ENCODE results near the gene ABCD2.
"Not testable (repeated sequence)": the region's sequence is repeated elsewhere in the genome, so short reads cannot be mapped to it uniquely, and the experiment has no call there.

Gene ABCD2

DNA sequence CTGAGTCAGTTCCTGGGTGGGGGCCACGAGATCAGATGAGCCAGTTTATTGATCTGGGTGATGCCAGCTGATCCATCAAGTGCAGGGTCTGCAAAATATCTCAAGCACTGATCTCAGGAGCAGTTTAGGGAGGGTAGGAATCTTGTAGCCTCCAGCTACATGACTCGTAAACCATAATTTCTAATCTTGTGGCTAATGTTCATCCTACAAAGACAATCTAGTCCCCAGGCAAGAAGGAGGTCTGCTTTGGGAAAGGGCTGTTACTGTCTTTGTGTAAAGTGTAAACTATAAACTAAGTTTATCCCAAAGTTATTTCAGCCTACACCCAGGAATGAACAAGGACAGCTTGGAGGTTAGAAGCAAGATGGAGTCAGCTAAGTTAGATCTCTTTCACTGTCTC, 75.4 kb downstream of the ABCD2 start:
- H3K9me3 ChIP-seq (ENCODE audit: insufficient read depth, low read depth, low read length); H3K27me3 ChIP-seq (ENCODE audit: insufficient read depth, low read length); H3K4me1 ChIP-seq (ENCODE audit: control insufficient read depth in 1 of 2, insufficient read depth in 2 of 2, low read length in 2 of 2); H4K91ac ChIP-seq (ENCODE audit: low read depth, low read length); H3K4me2 ChIP-seq (ENCODE audit: low read length); H3K79me1 ChIP-seq (ENCODE audit: low read length); H2BK12ac ChIP-seq (ENCODE audit: low read length); H3K36me3 ChIP-seq (ENCODE audit: control insufficient read depth in 1 of 2, insufficient read depth in 2 of 2, low read length in 2 of 2); H4K8ac ChIP-seq (ENCODE audit: low read depth, low read length); H2BK5ac ChIP-seq (ENCODE audit: low read depth, low read length, poor library complexity); H3K4ac ChIP-seq (ENCODE audit: low read depth, low read length); H4K12ac ChIP-seq (ENCODE audit: low read depth, low read length); H3K14ac ChIP-seq (ENCODE audit: low read length); H3K79me2 ChIP-seq (ENCODE audit: control insufficient read depth, insufficient read depth, low read length, poor library complexity); H2AFZ ChIP-seq (ENCODE audit: insufficient read depth, low read length, poor library complexity); H3K18ac ChIP-seq (ENCODE audit: low read length); H3K4me3 ChIP-seq (ENCODE audit: low read depth, low read length); DNase-seq; H3K23ac ChIP-seq (ENCODE audit: low read length); H2BK120ac ChIP-seq (ENCODE audit: insufficient read depth, low read length, poor library complexity); H2AK5ac ChIP-seq (ENCODE audit: low read length); H3K9ac ChIP-seq (ENCODE audit: low read length); H3K27ac ChIP-seq (ENCODE audit: low read depth, low read length): not testable (repeated sequence)
- no CpG with 5 or more reads among the region's 2 CpGs for WGBS (ENCODE audit: extremely low coverage, insufficient coverage, insufficient read length)

DNA sequence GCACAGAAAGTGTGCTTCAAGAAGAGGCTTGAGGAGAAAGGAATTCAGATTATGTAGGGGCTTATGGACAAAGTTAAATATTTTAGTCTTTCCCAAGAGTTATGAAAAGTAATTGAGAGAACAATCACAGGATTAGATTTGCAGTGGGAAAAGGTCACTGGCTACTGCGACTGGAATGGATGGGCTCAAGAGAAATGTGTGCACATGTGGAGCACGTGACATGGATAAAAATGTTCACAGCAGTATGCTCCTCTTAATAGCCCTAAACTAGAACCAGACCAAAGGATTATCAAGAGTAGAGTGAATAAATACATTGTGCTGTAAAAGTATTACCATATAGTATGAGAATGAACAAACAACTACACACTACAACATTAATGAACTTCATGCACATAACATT, 78.1 kb downstream of the ABCD2 start:
- H3K9me3 ChIP-seq (ENCODE audit: insufficient read depth, low read depth, low read length) = no peaks in the 10 kb centered on the region
- no peaks in the 10 kb centered on the region for H3K36me3 ChIP-seq (ENCODE audit: control insufficient read depth in 1 of 2, insufficient read depth in 2 of 2, low read length in 2 of 2)
- no peak overlapping the region for H3K27ac ChIP-seq (ENCODE audit: low read depth, low read length)

DNA sequence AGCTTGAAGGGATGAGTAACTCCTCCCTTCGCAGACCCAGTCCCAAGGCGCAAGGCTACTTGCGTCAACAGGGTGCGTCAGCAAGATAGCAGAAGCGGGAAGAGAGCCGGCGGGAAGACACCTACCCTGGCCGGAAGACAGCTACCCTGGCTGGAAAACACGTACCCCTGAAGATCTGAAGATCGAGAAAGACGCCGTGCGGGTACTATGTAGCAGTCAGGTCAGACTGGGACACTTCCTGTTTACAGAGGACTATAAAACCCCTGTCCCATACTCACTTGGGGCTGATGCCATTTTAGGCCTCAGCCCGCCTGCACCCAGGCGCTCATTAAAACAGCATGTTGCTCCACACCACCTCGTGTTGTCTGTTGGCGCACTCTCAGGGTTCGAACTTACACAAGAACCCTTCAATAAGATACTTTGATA, 80.9 kb downstream of the ABCD2 start:
- no peak overlapping the region for H3K23ac ChIP-seq (ENCODE audit: low read length)
- no peak overlapping the region for H4K12ac ChIP-seq (ENCODE audit: low read depth, low read length)
- H3K79me1 ChIP-seq (ENCODE audit: low read length) = no peaks in the 10 kb centered on the region
- H4K91ac ChIP-seq (ENCODE audit: low read depth, low read length) = no peak overlapping the region
- no peaks in the 10 kb centered on the region for H3K36me3 ChIP-seq (ENCODE audit: control insufficient read depth in 1 of 2, insufficient read depth in 2 of 2, low read length in 2 of 2)
- peak; percentile 39 to 54 for DNase-seq
- H3K27ac ChIP-seq (ENCODE audit: low read depth, low read length) = no peak overlapping the region
- H3K14ac ChIP-seq (ENCODE audit: low read length) = no peak overlapping the region
- WGBS (ENCODE audit: extremely low coverage, insufficient coverage, insufficient read length) = no CpG with 5 or more reads among the region's 18 CpGs
- no peak overlapping the region for H2AFZ ChIP-seq (ENCODE audit: insufficient read depth, low read length, poor library complexity)
- no peaks in the 10 kb centered on the region for H3K27me3 ChIP-seq (ENCODE audit: insufficient read depth, low read length)
- H3K9me3 ChIP-seq (ENCODE audit: insufficient read depth, low read depth, low read length) = no peaks in the 10 kb centered on the region
- no peak overlapping the region for H3K18ac ChIP-seq (ENCODE audit: low read length)
- H3K4me3 ChIP-seq (ENCODE audit: low read depth, low read length) = no peak overlapping the region
- H3K4ac ChIP-seq (ENCODE audit: low read depth, low read length) = no peak overlapping the region
- H3K4me1 ChIP-seq (ENCODE audit: control insufficient read depth in 1 of 2, insufficient read depth in 2 of 2, low read length in 2 of 2) = no peaks in the 10 kb centered on the region
- H2AK5ac ChIP-seq (ENCODE audit: low read length) = no peak overlapping the region
- no peak overlapping the region for H3K4me2 ChIP-seq (ENCODE audit: low read length)
- no peak overlapping the region for H3K9ac ChIP-seq (ENCODE audit: low read length)
- H2BK120ac ChIP-seq (ENCODE audit: insufficient read depth, low read length, poor library complexity) = no peak overlapping the region
- H2BK5ac ChIP-seq (ENCODE audit: low read depth, low read length, poor library complexity) = no peak overlapping the region
- no peak overlapping the region for H2BK12ac ChIP-seq (ENCODE audit: low read length)
- no peaks in the 10 kb centered on the region for H3K79me2 ChIP-seq (ENCODE audit: control insufficient read depth, insufficient read depth, low read length, poor library complexity)
- H4K8ac ChIP-seq (ENCODE audit: low read depth, low read length) = no peak overlapping the region

More for the DNA sequence above, 78.1 kb downstream of the ABCD2 start:
- Histone ChIP-seq H2BK12ac (ENCODE audit: low read length) (no peak overlapping the region), H3K79me1 (ENCODE audit: low read length) (no peaks in the 10 kb centered on the region), H2BK5ac (ENCODE audit: low read depth, low read length, poor library complexity) (no peak overlapping the region), H3K4ac (ENCODE audit: low read depth, low read length) (no peak overlapping the region), H3K9ac (ENCODE audit: low read length) (no peak overlapping the region), H4K8ac (ENCODE audit: low read depth, low read length) (no peak overlapping the region), H2AFZ (ENCODE audit: insufficient read depth, low read length, poor library complexity) (no peak overlapping the region), H4K12ac (ENCODE audit: low read depth, low read length) (no peak overlapping the region), H3K4me2 (ENCODE audit: low read length) (no peak overlapping the region), H3K4me1 (ENCODE audit: control insufficient read depth in 1 of 2, insufficient read depth in 2 of 2, low read length in 2 of 2) (no peaks in the 10 kb centered on the region), H2BK120ac (ENCODE audit: insufficient read depth, low read length, poor library complexity) (no peak overlapping the region), H3K18ac (ENCODE audit: low read length) (no peak overlapping the region), H3K23ac (ENCODE audit: low read length) (no peak overlapping the region), H3K4me3 (ENCODE audit: low read depth, low read length) (no peak overlapping the region), H3K14ac (ENCODE audit: low read length) (no peak overlapping the region), H3K79me2 (ENCODE audit: control insufficient read depth, insufficient read depth, low read length, poor library complexity) (no peaks in the 10 kb centered on the region), H2AK5ac (ENCODE audit: low read length) (no peak overlapping the region), H3K27me3 (ENCODE audit: insufficient read depth, low read length) (no peaks in the 10 kb centered on the region), H4K91ac (ENCODE audit: low read depth, low read length) (no peak overlapping the region)
- no CpG with 5 or more reads among the region's 2 CpGs for WGBS (ENCODE audit: extremely low coverage, insufficient coverage, insufficient read length)
- no peak for DNase-seq

DNA sequence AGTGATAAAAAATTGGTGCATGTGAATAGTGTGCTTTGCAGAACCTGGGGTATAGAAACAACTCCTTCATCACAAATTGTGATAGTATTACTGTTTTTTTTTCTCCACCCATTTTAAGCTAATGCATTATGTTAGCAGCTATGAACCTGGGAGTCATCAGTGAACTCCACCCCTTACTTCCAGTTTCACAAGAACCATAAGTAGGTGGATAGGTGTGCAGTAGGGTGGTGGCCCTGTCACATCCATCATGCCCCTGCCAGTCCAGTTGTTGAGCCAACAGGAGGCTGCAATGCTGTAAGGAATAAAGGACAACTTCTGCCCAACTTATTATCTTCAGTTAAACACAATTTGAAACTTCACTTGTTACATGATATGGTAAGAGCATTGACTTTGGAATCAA, 85.7 kb downstream of the ABCD2 start:
- H3K79me2 ChIP-seq (ENCODE audit: control insufficient read depth, insufficient read depth, low read length, poor library complexity) = no peaks in the 10 kb centered on the region

More for the DNA sequence above, 85.7 kb downstream of the ABCD2 start:
- no peak overlapping the region for H2AFZ ChIP-seq (ENCODE audit: insufficient read depth, low read length, poor library complexity)
- no peak overlapping the region for H3K4ac ChIP-seq (ENCODE audit: low read depth, low read length)
- no peak overlapping the region for H3K14ac ChIP-seq (ENCODE audit: low read length)
- no peak overlapping the region for H2BK5ac ChIP-seq (ENCODE audit: low read depth, low read length, poor library complexity)
- H3K23ac ChIP-seq (ENCODE audit: low read length) = no peak overlapping the region
- H3K4me2 ChIP-seq (ENCODE audit: low read length) = no peak overlapping the region
- no peak overlapping the region for H4K91ac ChIP-seq (ENCODE audit: low read depth, low read length)
- H4K12ac ChIP-seq (ENCODE audit: low read depth, low read length) = no peak overlapping the region
- H3K4me3 ChIP-seq (ENCODE audit: low read depth, low read length) = no peak overlapping the region
- H3K36me3 ChIP-seq (ENCODE audit: control insufficient read depth in 1 of 2, insufficient read depth in 2 of 2, low read length in 2 of 2) = no peaks in the 10 kb centered on the region
- H2BK12ac ChIP-seq (ENCODE audit: low read length) = no peak overlapping the region
- no peaks in the 10 kb centered on the region for H3K79me1 ChIP-seq (ENCODE audit: low read length)
- no peak overlapping the region for H2AK5ac ChIP-seq (ENCODE audit: low read length)
- no peak overlapping the region for H3K9ac ChIP-seq (ENCODE audit: low read length)
- H3K18ac ChIP-seq (ENCODE audit: low read length) = no peak overlapping the region
- no peaks in the 10 kb centered on the region for H3K4me1 ChIP-seq (ENCODE audit: control insufficient read depth in 1 of 2, insufficient read depth in 2 of 2, low read length in 2 of 2)
- H3K27ac ChIP-seq (ENCODE audit: low read depth, low read length) = no peak overlapping the region
- no peak overlapping the region for H4K8ac ChIP-seq (ENCODE audit: low read depth, low read length)
- H2BK120ac ChIP-seq (ENCODE audit: insufficient read depth, low read length, poor library complexity) = no peak overlapping the region
- H3K27me3 ChIP-seq (ENCODE audit: insufficient read depth, low read length) = no peaks in the 10 kb centered on the region
- H3K9me3 ChIP-seq (ENCODE audit: insufficient read depth, low read depth, low read length) = no peaks in the 10 kb centered on the region
- no peak for DNase-seq

Measured in trophoblast cell (in vitro differentiated cells and primary cell).